Measurements from ENCODE around the gene JAZF1. TPM values are rescaled to one million over a fixed set of nuclear protein-coding genes. Genes with fewer than 3 reads are reported as not detected.

Gene JAZF1
- total and polyA plus RNA-seq, 11 donors, result 10.3 to 46.2 (median 26.8) TPM

DNA sequence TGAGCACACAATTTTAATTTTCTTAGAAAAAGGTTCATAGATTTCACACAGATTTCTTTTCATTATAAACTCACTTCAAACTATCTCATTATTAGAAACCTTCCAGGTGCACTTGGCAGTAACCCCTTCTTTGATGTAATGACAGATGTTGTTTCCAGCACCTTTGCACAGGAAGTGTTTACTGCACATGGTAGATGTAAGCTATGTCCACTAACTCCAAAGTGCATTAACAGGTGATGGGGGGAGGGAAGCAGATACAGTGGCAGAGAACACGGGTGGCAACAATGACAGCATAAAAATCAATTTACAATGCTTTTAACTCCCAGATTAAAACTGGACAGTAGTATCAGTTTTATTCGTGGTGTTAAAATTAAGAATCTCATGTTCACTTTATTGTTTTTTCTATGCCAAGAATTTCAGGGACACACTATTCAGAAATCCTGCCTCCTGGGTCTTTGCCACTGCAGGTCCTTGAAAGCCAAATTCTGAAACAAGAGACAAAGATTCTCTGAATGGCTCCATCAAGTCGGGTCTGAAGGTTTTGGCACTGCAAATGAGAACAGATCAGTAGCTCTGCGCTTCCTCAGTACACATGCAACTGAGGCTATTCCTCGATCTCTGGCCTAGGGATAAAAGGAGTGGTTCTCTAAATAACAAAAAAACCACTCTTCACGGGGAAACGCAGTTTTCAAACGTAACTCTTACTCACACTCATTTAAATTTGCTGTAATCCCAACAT lies 187.7 kb downstream of the JAZF1 start:
- H3K4me3 ChIP-seq, result no peak overlapping the region
- H3K27me3 ChIP-seq, result no peaks in the 10 kb centered on the region
- ATAC-seq, result no peak
- peaks cover 0 to 7% (median 0%) of the 10 kb centered on the region in 12 donors for H3K9me3 ChIP-seq
- no peak overlapping the region for H3K27ac ChIP-seq
- H3K36me3 ChIP-seq, result peaks cover 0 to 7% (median 0%) of the 10 kb centered on the region in 9 donors
- 61 to 76% (median 66%) methylated on average over 8 of the region's 8 CpGs for WGBS, 4 donors
- no peak for DNase-seq
- H3K4me1 ChIP-seq, result peaks cover 0 to 38% (median 21%) of the 10 kb centered on the region in 12 donors
- intact Hi-C loops (cut with DNase I), result no loop called here
- no peak for TF ChIP-seq POLR2A (IDR thresholded peaks at IDR 0.05)
- TF ChIP-seq CTCF (IDR thresholded peaks at IDR 0.05), result no peak

GRCh38 chr7:27992097-27992496 lies 188.5 kb downstream of the JAZF1 start:
- peaks cover 0 to 7% (median 0%) of the 10 kb centered on the region in 9 donors for H3K36me3 ChIP-seq
- no peak overlapping the region for H3K4me3 ChIP-seq
- H3K9me3 ChIP-seq, result peaks cover 0 to 7% (median 0%) of the 10 kb centered on the region in 12 donors
- H3K27ac ChIP-seq, result no peak overlapping the region
- ATAC-seq (no peak), DNase-seq (no peak)
- WGBS, 4 donors, result 81 to 89% (median 87%) methylated on average over 4 of the region's 4 CpGs
- peaks cover 0 to 38% (median 21%) of the 10 kb centered on the region in 12 donors for H3K4me1 ChIP-seq
- H3K27me3 ChIP-seq, result no peaks in the 10 kb centered on the region
- TF ChIP-seq POLR2A (IDR thresholded peaks at IDR 0.05) (no peak), CTCF (IDR thresholded peaks at IDR 0.05) (no peak)
- intact Hi-C loops (cut with DNase I), result no loop called here

- Histone ChIP-seq H3K27me3 (no peaks in the 10 kb centered on the region), H3K27ac (no peak overlapping the region), H3K9me3 (peaks cover 0 to 7% (median 0%) of the 10 kb centered on the region in 12 donors), H3K4me3 (no peak overlapping the region), H3K4me1 (peaks cover 0 to 38% (median 21%) of the 10 kb centered on the region in 12 donors), H3K36me3 (peaks cover 0 to 7% (median 0%) of the 10 kb centered on the region in 9 donors)
- intact Hi-C loops (cut with DNase I), result no loop called here
- no peak for DNase-seq
- ATAC-seq, result no peak
- TF ChIP-seq CTCF (IDR thresholded peaks at IDR 0.05) (no peak), POLR2A (IDR thresholded peaks at IDR 0.05) (no peak)
These were observed 189.5 kb downstream of the JAZF1 start for GRCh38 chr7:27991006-27991528.

DNA sequence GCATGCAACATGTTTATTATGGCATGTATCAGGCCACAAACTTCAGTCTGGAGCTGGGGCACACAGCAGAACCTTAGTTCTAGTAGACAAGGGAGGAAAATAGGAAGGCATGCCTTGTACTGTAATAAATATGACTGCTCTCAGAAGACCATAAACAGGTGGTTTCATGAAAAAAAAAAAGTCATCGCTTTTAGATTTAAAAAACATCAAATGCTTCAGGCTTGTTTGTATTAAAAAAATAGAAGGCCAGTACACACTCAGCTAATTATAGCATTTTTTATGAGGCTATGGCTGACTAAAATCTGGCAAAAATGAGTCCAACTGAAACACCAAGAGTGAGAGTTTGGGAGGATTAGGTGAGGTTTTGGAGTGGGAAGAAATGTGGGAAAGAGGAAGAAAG lies 204.1 kb downstream of the JAZF1 start:
- ATAC-seq, result no peak
- 94 to 98% (median 97%) methylated on average over 1 of the region's 1 CpG for WGBS, 4 donors
- no peak overlapping the region for H3K4me3 ChIP-seq

More for the DNA sequence above, 204.1 kb downstream of the JAZF1 start:
- Histone ChIP-seq H3K36me3 (no peaks in the 10 kb centered on the region), H3K27ac (no peak overlapping the region), H3K27me3 (no peaks in the 10 kb centered on the region), H3K9me3 (peaks cover 0 to 19% (median 0%) of the 10 kb centered on the region in 12 donors), H3K4me1 (peaks cover 0 to 8% (median 0%) of the 10 kb centered on the region in 12 donors)
- TF ChIP-seq POLR2A (IDR thresholded peaks at IDR 0.05), result no peak
- TF ChIP-seq CTCF (IDR thresholded peaks at IDR 0.05), result no peak
- no peak for DNase-seq
- intact Hi-C loops (cut with DNase I), result no loop called here
